Measurements from ENCODE around the gene B3GNT7.
"Not testable (repeated sequence)": the region's sequence is repeated elsewhere in the genome, so short reads cannot be mapped to it uniquely, and the experiment has no call there.

Gene B3GNT7, protein sequence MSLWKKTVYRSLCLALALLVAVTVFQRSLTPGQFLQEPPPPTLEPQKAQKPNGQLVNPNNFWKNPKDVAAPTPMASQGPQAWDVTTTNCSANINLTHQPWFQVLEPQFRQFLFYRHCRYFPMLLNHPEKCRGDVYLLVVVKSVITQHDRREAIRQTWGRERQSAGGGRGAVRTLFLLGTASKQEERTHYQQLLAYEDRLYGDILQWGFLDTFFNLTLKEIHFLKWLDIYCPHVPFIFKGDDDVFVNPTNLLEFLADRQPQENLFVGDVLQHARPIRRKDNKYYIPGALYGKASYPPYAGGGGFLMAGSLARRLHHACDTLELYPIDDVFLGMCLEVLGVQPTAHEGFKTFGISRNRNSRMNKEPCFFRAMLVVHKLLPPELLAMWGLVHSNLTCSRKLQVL

DNA sequence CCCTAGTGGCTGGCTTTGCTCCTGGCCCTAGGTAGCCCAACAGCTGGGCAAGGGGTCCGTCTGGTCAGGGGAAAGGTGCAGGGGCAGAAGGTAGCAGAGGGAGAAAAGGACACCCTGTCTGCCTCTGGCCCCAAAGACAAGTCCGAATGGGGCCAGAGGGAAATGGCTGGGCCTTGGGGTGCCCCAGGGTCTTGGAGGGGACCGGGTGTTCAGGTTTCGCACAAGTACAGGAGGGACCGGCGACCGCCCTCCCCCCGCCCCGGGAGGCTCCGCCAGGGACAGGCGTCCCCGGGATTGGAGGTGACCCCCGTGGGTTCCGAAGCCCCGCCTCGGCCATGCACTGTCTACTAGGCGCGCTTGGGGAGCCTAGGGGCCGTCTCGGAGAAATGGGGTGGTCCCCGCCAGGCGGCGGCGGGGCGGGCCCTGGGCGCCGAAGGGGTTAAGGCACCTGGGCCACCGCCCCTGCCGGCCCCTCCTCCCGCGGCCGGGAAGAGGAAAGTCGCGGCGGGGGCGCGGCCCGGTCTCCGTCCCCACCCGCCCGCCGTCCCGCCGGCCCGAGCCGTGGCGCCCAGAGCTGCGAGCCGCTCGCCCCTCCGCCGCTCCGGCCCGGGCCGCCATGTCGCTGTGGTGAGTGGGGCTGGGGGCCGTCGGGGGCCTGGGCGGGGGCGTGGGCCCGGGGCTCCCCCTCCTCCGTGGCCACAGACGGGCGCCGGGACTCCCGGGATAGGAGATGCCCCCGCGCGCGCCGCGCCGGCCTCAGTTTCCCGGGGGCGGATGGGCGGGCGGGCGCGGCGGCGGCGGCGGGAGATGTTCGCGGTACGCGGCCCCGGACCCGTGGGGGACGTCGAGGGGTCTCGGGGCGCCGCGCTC, at the start of gene B3GNT7:
B3GNT7 (plus strand) TSS at position 523 of the 870 bp plus-strand sequence; CDS start at position 617, 94 bp downstream.
- Mint-ChIP-seq H3K4me3 (peak within 1 kb of the TSS; percentile 64), H3K27me3 (peaks cover 48% of the 10 kb centered on the region), H3K4me1 (ENCODE audit: low read depth) (peaks cover 55% of the 10 kb centered on the region)

DNA sequence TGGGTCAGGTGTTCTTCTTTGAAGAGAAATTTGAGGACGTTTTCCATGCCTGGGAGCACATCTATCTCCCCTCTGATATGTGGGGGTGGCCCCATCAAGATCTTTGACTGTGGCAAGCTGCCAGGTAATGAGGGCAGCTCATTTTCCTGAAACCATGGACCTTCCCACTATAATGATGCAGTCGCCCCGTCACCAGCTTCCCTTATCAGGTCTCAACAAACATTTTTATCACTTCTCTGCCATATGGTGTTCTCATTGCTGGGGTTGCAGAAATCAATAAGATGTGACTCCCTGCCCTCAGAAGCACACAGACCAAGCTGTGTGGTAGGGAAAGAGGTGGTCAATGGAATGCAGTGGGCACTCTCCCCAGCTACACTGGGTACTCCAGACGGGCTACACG, 48.4 kb upstream of the B3GNT7 start:
- Mint-ChIP-seq H3K27ac (no peak overlapping the region), H3K36me3 (ENCODE audit: low read depth) (peaks cover under 1% of the 10 kb centered on the region), H3K27me3 (no peaks in the 10 kb centered on the region), H3K9me3 (peaks cover 4% of the 10 kb centered on the region), H3K4me1 (ENCODE audit: low read depth) (peaks cover 37% of the 10 kb centered on the region), H3K4me3 (no peak overlapping the region)
- intact Hi-C loops (cut with micrococcal nuclease): no loop called here

More for the DNA sequence above, at the start of gene B3GNT7:
- intact Hi-C loops (cut with micrococcal nuclease): no loop called here
- Mint-ChIP-seq H3K36me3 (ENCODE audit: low read depth) (no peaks in the 10 kb centered on the region), H3K9me3 (no peaks in the 10 kb centered on the region), H3K27ac (peak within 1 kb of the TSS; percentile 57)

DNA sequence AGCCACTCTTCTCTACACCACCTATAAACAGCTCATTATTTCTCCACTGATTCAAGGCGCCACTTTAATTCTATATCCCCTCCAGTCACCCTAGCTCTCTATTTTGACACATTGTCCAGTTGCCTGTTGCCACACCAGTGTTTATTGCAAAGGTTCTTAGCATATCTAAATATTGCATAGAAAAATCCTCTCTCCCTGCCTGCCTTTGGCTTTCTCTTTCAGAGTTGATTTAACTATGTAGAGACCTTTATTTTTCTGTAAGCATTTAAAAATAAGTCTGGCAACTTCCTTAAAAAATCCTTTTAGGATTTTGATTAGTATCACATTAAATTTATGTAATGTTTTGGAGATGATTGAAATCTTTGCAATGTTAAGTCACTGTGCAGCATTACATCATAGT, 47.9 kb upstream of the B3GNT7 start:
- no peak overlapping the region for H3K4me3 Mint-ChIP-seq
- H3K9me3 Mint-ChIP-seq: no peaks in the 10 kb centered on the region
- no peaks in the 10 kb centered on the region for H3K27me3 Mint-ChIP-seq
- H3K27ac Mint-ChIP-seq: no peak overlapping the region
- intact Hi-C loops (cut with micrococcal nuclease): no loop called here
- peaks cover 31% of the 10 kb centered on the region for H3K4me1 Mint-ChIP-seq (ENCODE audit: low read depth)
- H3K36me3 Mint-ChIP-seq (ENCODE audit: low read depth): no peaks in the 10 kb centered on the region

DNA sequence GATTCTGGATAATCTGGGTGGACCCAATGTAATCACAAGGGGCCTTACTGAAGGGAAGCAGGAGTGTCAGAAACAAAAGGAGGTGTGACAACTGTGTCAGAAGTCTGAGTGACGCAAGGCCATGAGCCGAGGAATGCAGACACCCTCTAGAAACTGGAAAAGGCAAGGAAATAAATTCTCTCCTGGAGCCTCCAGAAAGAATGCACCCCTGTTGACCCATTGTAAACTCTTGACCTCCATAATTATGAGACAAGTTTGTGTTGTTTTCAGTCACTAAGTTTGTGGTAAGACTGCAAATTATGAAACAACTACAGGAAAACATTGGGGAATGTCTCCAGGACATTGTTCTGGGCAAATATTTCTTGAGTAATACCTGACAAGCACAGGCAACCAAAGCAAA, 47.3 kb upstream of the B3GNT7 start:
- Mint-ChIP-seq H3K36me3 (ENCODE audit: low read depth) (no peaks in the 10 kb centered on the region), H3K4me1 (ENCODE audit: low read depth) (peaks cover 26% of the 10 kb centered on the region), H3K27me3 (no peaks in the 10 kb centered on the region), H3K4me3 (no peak overlapping the region), H3K9me3 (no peaks in the 10 kb centered on the region), H3K27ac (no peak overlapping the region)
- intact Hi-C loops (cut with micrococcal nuclease): no loop called here

DNA sequence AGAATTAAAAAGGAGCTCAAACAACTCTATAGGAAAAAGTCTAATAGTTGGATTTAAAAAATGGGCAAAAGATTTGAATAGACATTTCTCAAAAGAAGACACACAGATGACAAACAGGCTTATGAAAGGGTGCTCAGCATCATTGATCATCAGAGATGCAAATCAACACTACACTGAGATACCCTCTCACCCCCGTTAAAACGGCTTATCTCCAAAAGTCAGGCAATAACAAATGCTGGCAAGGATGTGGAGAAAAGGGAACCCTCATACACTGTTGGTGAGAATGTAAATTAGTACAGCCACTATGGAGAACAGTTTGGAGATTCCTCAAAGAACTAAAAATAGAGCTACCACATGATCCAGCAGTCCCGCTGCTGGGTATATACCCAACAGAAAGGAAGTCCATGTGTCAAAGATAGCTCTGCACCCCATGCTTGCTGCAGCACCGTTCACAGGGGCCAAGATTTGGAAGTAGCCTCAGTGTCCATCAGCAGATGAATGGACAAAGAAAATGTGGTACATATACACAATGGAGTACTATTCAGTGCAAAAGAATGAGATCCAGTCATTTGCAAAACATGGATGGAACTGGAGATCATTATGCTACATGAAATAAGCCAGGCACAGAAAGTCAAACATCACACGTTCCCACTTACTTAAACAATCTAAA, 46.7 kb upstream of the B3GNT7 start:
- intact Hi-C loops (cut with micrococcal nuclease): no loop called here
- Mint-ChIP-seq H3K4me1 (ENCODE audit: low read depth) (peaks cover 26% of the 10 kb centered on the region), H3K9me3 (no peaks in the 10 kb centered on the region), H3K36me3 (ENCODE audit: low read depth) (no peaks in the 10 kb centered on the region), H3K4me3 (no peak overlapping the region), H3K27ac (no peak overlapping the region), H3K27me3 (no peaks in the 10 kb centered on the region)

DNA sequence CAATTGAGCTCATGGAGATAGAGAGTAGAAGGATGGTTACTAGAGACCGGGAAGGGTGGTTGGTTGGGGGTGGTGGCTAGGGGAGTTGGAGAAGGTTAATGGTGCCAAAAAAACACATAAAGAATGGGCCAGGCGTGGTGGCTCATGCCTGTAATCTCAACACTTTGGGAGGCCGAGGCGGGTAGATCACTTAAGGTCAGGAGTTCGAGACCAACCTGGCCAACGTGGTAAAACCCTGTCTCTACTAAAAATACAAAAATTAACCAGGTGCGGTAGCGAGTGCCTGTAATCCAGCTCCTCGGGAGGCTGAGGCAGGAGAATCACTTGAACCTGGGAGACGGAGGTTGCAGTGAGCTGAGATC, 46.2 kb upstream of the B3GNT7 start:
- H3K9me3 Mint-ChIP-seq; H3K36me3 Mint-ChIP-seq (ENCODE audit: low read depth); H3K27ac Mint-ChIP-seq; intact Hi-C loops (cut with micrococcal nuclease); H3K4me3 Mint-ChIP-seq; H3K27me3 Mint-ChIP-seq: not testable (repeated sequence)
- H3K4me1 Mint-ChIP-seq (ENCODE audit: low read depth): peaks cover 26% of the 10 kb centered on the region

DNA sequence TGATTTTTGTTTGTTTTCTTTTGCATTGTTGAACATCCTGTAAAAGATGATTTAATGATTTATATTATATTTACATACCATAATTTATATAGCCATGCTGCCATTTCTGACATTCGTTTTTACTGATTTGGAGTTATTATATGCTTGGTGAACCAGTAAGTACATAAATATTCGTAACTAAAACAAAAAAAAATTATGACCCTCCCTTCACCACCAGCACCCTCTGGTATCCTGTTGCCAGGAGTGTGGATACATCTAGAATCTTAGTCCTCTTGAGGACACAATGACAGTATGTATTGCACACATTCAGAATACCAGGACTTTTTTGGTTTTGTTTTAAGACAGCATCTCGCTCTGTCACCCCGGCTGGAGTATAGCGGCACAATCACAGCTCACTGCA, 43.9 kb upstream of the B3GNT7 start:
- Mint-ChIP-seq H3K9me3 (no peaks in the 10 kb centered on the region), H3K4me1 (ENCODE audit: low read depth) (peaks cover 26% of the 10 kb centered on the region), H3K27ac (no peak overlapping the region), H3K27me3 (no peaks in the 10 kb centered on the region), H3K4me3 (no peak overlapping the region), H3K36me3 (ENCODE audit: low read depth) (no peaks in the 10 kb centered on the region)
- intact Hi-C loops (cut with micrococcal nuclease): no loop called here

DNA sequence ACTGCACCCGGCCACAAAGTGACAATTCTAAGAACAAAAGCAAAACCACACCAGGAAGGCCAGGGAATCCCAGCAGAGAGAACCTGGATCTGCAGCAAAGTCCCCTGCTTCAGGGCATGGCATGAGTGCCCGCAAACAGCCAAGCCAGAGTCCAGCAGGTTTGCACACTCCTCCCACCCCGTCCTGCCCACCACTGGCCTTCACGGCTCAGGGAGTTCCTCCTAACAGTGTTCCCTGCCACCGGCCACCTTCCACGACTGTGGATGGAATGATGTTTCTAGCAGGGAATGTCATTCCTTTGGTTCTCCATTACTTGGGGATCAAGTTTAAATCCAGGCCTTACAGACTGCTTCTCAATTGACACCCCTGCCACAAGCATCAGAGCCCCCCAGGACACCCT, 42.0 kb upstream of the B3GNT7 start:
- H3K27me3 Mint-ChIP-seq: no peaks in the 10 kb centered on the region
- peaks cover 10% of the 10 kb centered on the region for H3K4me1 Mint-ChIP-seq (ENCODE audit: low read depth)
- H3K27ac Mint-ChIP-seq: no peak overlapping the region
- intact Hi-C loops (cut with micrococcal nuclease): no loop called here
- H3K9me3 Mint-ChIP-seq: no peaks in the 10 kb centered on the region
- H3K36me3 Mint-ChIP-seq (ENCODE audit: low read depth): no peaks in the 10 kb centered on the region
- H3K4me3 Mint-ChIP-seq: no peak overlapping the region

DNA sequence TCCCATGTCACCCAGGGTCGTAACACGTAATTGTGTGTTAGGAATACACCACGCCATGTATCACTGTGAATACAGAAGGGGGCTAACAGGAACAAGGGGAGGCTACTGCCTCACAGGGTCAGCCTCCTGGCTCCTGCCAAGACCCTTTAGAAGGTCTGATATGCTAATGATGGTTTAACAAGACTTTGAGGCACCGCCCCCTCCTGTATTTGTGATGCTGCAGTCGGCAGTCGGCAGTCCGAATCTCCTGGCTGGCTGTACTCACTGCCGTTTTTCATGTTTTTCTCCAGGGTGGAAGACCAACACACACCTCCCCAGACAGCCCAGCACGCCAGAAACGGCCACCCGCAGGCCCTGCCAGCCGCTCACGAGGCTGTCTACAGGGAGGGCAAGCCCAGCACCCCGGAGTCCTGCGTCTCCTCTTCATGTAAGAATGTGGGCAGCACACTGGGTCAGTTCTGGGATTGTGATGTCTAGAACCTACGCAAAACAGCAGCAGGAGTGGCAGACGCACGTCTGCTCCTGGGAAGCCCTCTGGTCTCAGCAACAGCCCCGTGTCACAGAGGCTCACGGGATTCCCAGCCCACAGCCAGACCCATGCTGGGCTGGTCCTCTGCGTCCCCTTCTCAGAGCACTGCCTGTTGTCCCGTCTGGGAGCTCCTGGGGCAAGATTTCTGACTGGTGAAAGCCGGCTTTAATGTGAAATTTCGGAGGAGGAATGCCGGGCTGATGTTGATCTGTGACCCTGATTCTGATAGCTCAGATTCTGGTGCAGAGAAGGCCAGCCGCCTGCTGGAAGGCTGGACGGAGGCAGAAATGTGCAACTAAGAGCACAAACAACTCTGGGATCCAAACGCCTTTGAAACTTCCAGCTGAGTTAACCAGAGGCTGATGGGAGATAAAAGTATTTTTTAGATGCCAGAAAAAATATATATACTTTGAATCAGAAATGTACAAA, 39.7 kb upstream of the B3GNT7 start:
- H3K27me3 Mint-ChIP-seq: no peaks in the 10 kb centered on the region
- intact Hi-C loops (cut with micrococcal nuclease): no loop called here
- no peak overlapping the region for H3K27ac Mint-ChIP-seq
- H3K4me1 Mint-ChIP-seq (ENCODE audit: low read depth): peaks cover 15% of the 10 kb centered on the region
- H3K9me3 Mint-ChIP-seq: no peaks in the 10 kb centered on the region
- H3K4me3 Mint-ChIP-seq: no peak overlapping the region
- no peaks in the 10 kb centered on the region for H3K36me3 Mint-ChIP-seq (ENCODE audit: low read depth)

DNA sequence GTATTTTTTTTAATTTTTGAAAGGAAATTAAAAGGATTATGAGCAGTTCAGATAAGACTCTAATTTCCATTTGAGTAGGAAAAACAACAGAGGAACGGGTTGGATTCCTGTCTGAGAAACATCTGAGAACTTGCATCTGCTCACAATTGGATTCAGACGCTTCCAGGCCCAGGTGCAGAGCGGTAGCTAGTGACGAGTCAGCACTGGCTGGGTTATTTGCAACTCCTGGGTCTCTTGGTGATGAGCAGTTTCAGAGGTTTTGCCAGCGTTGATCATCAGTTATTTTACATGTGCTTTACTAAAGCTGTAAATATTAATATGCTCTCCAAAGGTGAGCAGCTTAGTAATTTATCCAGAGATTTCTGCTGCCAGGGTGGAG, 39.1 kb upstream of the B3GNT7 start:
- intact Hi-C loops (cut with micrococcal nuclease): no loop called here
- no peaks in the 10 kb centered on the region for H3K36me3 Mint-ChIP-seq (ENCODE audit: low read depth)
- H3K27ac Mint-ChIP-seq: no peak overlapping the region
- H3K27me3 Mint-ChIP-seq: no peaks in the 10 kb centered on the region
- peaks cover 21% of the 10 kb centered on the region for H3K4me1 Mint-ChIP-seq (ENCODE audit: low read depth)
- no peak overlapping the region for H3K4me3 Mint-ChIP-seq
- no peaks in the 10 kb centered on the region for H3K9me3 Mint-ChIP-seq

DNA sequence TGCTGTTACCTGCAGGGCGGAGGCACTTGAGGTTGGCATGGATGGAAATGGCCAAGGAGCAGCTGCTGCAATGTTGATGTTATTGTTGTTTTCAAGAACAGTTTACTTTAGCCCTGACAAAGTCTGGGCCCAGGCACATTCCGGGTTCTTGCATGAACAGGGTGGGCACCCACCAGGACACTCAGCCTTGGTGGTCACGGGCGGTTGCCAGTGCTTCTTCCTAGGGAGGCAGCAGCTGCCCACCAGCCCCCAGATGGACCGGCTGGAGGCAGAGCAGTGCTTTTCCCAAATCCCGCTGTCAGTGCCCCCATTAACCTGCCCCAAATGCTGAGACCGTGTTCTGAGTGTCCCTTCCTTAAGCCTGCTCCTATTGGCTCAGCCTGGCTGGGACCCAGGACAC, 38.5 kb upstream of the B3GNT7 start:
- peaks cover 27% of the 10 kb centered on the region for H3K4me1 Mint-ChIP-seq (ENCODE audit: low read depth)
- no peak overlapping the region for H3K4me3 Mint-ChIP-seq
- no peaks in the 10 kb centered on the region for H3K36me3 Mint-ChIP-seq (ENCODE audit: low read depth)
- no peaks in the 10 kb centered on the region for H3K27me3 Mint-ChIP-seq
- H3K9me3 Mint-ChIP-seq: no peaks in the 10 kb centered on the region
- intact Hi-C loops (cut with micrococcal nuclease): no loop called here
- no peak overlapping the region for H3K27ac Mint-ChIP-seq

DNA sequence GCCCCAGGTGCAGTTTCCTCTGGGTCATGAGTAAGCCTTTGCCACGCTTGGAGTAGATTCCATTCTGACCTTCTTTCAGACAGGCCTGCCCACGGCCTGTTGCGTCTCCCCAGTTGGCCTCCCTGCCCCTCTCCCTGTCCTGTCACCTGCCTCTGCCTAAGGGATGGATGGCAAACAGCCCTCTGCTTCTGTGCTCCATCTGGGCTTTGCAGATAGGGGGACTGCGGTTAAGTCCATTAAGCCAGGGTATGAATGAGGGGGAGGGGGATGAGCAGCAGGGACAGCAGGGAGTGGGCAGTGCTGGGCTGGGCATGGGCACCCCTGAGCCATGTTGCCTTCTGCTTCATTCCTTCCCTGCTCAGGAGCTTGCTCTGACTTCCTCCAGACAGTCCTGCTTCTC, 37.6 kb upstream of the B3GNT7 start:
- H3K4me3 Mint-ChIP-seq: no peak overlapping the region
- intact Hi-C loops (cut with micrococcal nuclease): no loop called here
- no peaks in the 10 kb centered on the region for H3K27me3 Mint-ChIP-seq
- no peaks in the 10 kb centered on the region for H3K36me3 Mint-ChIP-seq (ENCODE audit: low read depth)
- peaks cover 36% of the 10 kb centered on the region for H3K4me1 Mint-ChIP-seq (ENCODE audit: low read depth)
- no peaks in the 10 kb centered on the region for H3K9me3 Mint-ChIP-seq
- H3K27ac Mint-ChIP-seq: no peak overlapping the region

DNA sequence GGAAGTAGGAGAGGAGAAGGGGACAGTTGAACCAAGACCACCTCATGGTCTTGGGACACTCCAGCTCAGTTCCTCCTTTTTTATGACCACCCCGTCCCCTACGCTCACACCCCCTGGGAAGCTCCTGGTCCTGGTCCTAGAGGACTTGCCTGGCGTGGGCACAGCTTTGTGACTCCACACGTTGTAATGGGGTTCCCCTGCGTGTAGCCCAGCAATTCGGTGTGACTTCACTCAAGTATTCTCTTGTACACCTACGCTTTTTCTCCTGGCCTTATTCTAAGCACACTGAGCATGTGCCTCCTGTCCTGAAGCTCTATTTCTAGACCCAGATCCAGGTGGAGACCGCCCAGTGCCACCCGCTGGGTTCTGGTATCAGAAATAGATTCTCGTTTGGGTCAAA, 36.1 kb upstream of the B3GNT7 start:
- intact Hi-C loops (cut with micrococcal nuclease): no loop called here
- Mint-ChIP-seq H3K4me3 (no peak overlapping the region), H3K9me3 (no peaks in the 10 kb centered on the region), H3K36me3 (ENCODE audit: low read depth) (no peaks in the 10 kb centered on the region), H3K27me3 (no peaks in the 10 kb centered on the region), H3K27ac (no peak overlapping the region), H3K4me1 (ENCODE audit: low read depth) (peaks cover 41% of the 10 kb centered on the region)
